Subcutaneous adipose tissue (tissue), 4 donors: ENCODE data around the gene PWWP2B. TPM values are rescaled to one million over a fixed set of nuclear protein-coding genes. Genes with fewer than 3 reads are reported as not detected.

Experiments
- total RNA-seq, 4 donors: library from RNA; depleted of rRNA; stranded (reverse); fragments of >200 nt; gene quantifications; one replicate each; pipeline ENCODE4 v1.1.0, GENCODE V29; 2016
- TF ChIP-seq, protein P1 (sequence below): fragments of 450-650 bp; IDR thresholded peaks from one replicate; pipeline ENCODE4 v1.5.1; 2016; ENCODE audit warnings: low read depth, mild to moderate bottlenecking, control low read depth, antibody characterized with exemption, moderate library complexity

The PWWP2B gene
- total RNA-seq, 4 donors from 2014 or later: 9.0 to 24.9 (median 9.6) TPM

DNA sequence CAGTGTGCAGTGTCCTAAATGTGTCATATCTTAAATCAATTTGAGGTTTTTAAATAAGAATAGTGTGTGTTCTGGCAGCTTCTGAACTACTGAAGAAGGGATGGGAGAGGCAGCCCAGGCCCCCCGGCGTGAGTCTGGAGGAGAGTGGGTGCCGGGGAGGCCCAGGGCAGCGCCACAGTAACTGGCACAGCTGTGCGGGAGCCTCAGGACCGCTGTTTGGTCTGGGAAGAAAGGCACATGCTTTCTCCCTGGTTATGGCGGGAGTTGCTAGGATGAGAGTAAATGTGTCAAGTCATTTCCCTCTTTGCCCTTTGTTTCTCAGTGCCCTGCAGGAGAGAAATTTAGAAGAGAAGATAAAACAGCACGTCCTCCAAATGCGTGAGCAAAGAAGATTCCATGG, 31.9 kb upstream of the PWWP2B start:
- TF ChIP-seq, protein P1, sequence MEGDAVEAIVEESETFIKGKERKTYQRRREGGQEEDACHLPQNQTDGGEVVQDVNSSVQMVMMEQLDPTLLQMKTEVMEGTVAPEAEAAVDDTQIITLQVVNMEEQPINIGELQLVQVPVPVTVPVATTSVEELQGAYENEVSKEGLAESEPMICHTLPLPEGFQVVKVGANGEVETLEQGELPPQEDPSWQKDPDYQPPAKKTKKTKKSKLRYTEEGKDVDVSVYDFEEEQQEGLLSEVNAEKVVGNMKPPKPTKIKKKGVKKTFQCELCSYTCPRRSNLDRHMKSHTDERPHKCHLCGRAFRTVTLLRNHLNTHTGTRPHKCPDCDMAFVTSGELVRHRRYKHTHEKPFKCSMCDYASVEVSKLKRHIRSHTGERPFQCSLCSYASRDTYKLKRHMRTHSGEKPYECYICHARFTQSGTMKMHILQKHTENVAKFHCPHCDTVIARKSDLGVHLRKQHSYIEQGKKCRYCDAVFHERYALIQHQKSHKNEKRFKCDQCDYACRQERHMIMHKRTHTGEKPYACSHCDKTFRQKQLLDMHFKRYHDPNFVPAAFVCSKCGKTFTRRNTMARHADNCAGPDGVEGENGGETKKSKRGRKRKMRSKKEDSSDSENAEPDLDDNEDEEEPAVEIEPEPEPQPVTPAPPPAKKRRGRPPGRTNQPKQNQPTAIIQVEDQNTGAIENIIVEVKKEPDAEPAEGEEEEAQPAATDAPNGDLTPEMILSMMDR: no peak

DNA sequence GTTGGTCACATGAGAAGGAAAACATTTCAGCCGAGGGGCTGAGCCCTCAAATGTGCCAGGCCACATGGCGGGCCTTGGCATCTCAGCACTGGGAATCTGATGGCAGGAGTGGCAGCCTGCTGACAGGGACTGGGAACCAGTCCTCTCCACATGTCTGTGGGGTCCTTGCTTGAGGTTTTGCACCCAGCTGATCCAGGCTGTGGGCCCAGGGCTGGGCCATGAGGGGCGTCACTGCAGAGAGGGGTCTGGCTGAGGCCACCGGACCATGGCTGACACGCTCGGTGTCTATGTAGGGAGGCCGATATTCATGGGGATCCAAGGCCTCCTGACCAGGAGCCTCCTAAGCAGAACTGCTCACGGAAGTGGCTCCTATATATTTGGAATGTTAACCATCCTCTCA, 31.0 kb upstream of the PWWP2B start:
- TF ChIP-seq, protein P1: no peak

DNA sequence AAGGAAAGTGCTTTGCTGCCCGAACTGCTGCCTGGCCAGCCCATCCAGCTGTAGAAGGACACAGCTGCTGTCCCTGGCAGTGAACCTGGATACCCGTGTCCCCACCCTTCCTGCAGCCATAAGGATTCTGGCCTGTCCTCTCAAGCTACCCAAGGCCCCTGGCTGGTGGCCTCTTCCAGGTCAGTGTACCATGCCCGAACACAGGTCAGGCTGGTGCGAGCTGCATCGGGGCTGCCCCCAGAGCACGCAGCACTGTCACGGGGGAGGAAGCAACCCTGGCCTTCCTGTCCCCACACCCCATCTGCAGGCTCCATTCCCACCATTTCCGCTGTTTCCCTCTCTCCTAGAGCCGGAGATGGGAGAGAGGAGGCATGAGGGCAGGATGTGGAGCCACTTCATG, 30.5 kb upstream of the PWWP2B start:
- TF ChIP-seq, protein P1: no peak

DNA sequence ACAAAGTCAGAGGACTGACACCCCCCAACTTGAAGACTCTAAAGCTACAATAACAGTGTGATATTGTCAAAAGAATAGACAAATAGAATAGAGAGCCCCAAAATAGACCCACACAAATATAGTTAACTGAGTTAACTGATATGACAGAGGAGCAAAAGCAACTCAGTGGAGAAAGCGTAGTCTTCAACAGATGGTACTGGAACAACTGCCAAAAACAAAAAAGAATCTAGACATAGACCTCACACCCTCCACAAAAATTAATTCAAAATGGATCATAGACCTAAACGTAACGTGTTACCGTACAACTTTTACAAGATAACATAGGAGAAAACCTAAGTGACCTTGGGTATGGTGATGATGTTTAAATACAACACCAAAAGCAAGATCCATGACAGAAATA, 28.6 kb upstream of the PWWP2B start:
- TF ChIP-seq, protein P1: no peak

DNA sequence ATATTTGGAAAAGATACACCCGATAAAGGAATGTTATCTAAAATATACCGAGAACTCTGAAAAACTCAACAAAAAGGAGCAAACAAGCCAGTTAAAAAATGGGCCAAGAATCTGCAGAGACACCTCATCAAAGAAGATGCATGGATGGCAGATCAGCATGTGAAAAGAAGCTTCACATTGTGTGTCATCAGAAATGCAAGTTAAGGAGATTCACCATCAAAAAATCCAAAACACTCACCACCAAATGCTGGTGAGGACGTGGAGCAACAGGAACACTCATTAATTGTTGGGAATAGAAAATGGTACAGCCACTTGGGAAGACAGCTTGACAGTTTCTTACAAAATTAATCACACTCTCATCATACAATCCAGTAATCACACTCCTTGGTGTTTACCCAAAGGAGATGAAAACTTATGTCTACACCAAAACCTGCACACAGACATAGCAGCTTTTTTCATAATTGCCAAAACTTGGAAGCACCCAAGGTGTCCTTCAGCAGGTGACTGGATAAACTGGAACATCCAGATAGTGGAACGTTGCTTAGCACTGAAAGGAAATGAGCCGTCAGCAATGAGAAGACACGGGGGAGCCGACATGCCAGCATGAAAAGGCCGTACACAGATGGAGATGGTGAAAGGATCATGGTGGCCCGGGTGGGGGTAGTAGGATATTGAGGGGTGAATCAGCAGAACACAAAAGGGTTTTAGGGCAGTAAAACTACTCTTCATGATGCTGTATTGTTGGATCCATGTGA, 27.9 kb upstream of the PWWP2B start:
- TF ChIP-seq, protein P1: no peak

DNA sequence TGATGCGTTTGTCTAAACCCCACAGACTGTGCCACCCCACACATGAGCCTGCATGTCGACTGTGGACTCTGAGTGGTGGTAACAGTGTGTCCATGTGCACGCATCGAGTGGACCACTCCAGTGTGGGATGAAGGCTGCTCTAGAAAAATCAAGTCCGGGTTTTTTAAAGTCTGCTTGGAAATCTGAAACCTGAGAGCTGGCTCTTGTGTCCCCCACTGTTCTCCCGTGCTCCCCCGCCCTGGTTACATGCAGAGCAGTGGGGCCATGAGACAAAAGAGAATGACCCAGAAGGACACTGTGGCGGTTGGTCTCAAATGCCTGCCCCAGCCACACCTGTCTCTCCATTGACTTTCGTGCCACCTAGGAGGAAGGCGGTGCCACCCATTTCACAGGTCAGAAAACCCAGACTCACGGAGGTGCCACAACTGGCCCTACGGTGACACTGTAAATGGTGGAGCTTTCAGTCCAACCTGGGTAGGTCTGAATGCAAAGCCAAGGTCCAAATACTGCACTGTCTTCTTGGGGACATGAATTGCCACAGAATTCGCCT, 27.3 kb upstream of the PWWP2B start:
- TF ChIP-seq, protein P1: no peak

DNA sequence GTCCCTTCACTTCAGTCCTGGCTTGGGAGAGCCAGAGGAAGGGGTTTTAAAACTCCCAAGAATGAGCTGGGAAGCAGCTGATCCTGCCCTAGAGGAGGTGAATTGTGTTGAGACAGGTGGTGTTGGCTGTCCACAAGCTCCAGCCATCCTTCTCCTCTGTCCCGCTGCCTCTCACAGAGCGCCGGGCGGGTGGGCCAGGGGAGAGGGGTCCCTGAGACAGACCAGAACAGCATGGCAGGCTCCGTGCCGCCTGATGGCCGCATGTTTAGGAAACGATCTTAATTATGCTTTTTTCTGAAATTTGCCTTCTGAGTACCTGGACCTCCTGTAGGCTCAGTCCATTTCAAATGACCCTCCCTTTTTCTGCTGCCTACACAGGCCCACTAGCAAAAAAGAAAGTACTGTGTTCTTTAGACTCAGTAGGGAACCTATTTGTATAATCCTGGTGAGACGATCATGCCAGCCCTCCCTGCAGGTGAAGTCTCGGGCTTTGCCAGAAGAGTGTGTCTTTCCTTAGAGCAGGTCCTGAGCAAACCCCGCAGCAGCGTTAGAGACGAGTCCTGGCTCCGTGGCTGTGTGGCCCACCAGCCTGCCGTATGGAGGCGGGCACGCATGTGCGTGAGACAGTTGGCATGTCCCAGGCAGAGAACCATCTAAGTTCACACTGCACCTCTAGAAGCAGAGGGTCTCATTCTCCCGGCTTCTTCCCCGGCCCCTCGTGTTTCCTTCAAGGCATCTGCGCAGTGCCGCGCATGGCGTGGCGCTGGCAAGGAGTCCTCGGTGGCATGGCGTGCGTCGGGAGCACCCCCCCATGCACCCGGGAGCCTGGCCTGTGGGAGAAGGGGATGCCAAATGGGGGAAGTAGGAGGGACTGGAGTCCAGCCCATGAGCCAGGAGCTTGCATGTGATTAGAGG, 26.3 kb upstream of the PWWP2B start:
- TF ChIP-seq, protein P1: no peak
